GM21737 (cell line): Measurements from ENCODE around the gene DTWD1.
"Not testable (repeated sequence)": the region's sequence is repeated elsewhere in the genome, so short reads cannot be mapped to it uniquely, and the experiment has no call there.

Source experiments
- ATAC-seq: cut with Tn5 transposase; IDR thresholded peaks from one replicate; pipeline ENCODE4 v1.9.1; 2021; ENCODE audit warnings: mild to moderate bottlenecking, moderate library complexity; ENCODE audit not compliant: unreplicated experiment

DTWD1 gene, protein sequence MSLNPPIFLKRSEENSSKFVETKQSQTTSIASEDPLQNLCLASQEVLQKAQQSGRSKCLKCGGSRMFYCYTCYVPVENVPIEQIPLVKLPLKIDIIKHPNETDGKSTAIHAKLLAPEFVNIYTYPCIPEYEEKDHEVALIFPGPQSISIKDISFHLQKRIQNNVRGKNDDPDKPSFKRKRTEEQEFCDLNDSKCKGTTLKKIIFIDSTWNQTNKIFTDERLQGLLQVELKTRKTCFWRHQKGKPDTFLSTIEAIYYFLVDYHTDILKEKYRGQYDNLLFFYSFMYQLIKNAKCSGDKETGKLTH

DNA sequence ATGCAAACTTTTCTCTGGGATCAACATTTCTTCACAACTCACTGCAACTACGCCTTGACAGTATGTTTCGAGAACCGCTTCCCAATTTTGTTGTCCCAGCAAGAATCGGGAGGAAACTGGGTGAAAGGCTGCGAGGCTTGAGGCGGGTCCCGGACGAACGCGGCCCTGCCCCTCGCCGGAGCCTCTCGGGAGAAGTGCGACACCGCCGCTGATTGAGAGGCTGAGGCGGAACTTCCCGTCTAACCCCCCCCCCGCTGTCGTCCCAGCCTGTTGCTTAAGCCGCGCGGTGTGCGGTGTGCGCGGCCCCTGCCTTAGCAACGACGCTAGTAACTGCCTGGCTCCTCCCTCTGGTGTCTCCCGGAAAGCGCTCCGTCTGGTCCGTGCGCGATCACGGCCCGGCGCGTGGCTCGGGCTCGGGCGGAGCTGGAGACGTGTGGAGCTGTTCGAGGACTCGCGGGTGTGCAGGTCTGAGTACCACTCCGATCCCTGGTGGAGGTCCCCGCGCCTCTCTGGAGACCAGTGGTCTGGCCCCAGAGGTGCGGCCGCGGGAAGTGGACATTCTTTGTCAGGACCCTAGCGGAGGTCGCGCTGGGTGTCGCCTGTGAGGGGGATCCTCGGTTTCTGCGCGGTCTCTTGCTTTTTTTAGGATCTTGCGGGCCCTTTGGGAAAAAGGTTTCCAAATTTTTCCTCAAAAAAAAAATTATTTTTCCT is at the start of gene DTWD1, which contains the start of gene FAM227B:
Gene DTWD1, plus strand, starts transcription at position 391 of the 711 bp plus-strand sequence. CDS start 4,120 bp downstream, outside the sequence.
Gene FAM227B, minus strand, starts transcription at position 161 of the 711 bp plus-strand sequence. CDS start 5,647 bp downstream, outside the sequence.
- peak; percentile 96 for ATAC-seq

DNA sequence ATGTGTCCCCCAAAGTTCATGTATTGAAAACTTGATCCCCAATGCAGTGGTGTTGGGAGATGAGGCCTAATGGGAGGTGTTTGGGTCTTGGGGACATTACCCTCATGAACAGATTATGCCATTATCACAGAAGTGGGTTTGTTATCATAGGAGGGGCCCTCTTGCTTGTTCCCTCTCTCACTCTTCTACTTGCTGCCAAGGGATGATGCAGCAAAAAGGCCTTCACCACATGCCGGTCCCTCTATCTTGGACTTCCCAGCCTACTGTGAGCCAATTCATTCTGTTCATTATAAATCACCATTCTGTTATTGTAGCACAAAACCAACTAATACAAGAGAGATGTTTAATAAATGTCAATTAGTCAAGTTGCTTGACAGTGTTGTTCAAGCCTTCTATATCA is 47.4 kb upstream of the DTWD1 start:
- no peak for ATAC-seq

DNA sequence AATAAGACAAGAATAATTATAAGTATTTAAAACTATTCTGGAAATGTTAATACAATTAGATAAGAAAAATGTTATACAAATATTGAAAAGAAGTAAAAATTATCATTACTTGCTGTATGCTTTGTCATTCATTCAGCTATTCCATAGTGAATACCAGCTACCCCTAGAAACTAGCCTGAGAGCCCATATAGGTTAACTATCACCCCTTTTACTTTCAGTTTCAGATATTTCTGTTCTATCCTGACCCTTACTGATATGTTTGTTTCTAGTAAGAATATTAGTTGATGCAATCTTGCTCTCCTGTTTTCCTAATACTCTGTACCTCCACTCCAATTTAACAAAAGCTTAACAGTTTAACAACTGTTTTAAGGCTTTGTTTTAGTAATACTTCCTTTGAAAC is 31.8 kb upstream of the DTWD1 start:
- ATAC-seq, result no peak

DNA sequence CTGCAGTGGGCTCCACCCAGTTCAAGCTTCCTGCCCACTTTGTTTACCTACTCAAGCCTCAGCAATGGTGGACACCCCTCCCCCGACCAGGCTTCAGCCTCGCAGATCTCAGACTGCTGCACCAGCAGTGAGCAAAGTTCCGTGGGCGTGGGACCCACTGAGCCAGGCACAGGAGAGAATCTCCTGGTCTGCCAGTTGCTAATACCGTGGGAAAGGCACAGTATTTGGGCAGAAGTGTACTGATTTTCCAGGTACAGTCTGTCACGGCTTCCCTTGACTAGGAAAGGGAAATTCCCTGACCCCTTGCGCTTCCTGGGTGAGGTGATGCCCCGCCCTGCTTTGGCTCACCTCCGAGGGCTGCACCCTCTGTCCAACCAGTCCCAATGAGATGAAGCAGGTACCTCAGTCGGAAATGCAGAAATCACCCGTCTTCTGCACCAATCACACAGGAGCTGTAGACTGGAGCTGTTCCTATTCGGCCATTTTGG is 28.0 kb upstream of the DTWD1 start:
- not testable (repeated sequence) for ATAC-seq

DNA sequence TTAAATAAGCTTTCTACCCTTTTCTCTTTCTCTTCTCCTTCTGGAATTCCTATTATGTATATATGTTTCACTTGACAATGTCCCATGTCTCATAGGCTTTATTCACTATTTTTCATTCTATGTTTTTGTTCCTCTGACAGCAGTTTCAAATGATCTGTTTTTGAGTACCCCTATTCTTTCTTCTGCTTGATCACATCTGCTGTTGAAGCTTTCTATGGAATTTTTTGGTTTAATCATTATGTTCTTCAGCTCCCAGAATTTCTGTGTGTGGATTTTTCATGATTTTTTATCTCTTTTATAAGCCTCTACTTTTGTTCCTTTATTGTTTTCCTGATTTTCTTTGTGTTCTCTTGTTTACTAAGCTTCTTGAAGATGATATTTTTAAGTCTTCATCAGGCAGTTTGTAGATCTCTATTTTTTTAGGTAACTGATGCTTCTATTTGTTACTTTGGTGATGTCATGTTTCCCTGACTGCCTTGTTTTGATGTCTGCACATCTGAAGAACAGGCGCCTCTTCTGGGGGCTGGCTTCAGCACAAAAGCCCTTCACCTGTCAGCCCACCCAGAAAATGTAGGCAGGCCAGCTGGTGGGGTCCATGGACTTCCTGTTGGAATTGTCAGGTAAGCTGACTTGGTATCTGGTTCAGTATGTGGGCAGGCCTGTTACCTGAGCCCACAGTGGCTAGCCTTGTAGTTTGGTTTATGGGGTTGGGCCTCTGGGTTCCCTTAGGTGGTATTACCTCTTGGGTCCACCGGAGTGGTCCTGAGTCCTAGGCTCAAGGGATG is 16.0 kb upstream of the DTWD1 start:
- ATAC-seq, result no peak

DNA sequence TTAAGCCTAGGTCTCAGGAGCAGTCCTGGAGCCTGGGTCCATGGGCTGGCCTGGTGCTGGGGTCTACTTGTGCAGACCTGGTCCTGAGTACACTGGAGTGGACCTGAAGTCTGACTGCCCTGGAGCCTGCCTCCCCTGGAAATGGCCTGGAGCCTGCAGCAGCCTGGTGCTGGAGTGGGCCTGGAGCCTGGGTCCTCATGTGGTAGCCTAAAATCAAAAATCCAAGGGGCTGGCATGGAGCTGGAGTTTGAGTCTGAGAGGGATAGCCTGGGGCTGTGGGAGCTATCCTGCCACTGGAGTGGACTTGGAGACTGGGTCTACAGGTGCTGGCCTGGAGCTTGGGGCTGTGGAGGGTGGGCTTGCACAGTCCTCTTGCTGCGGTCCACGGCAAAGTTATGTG is 15.3 kb upstream of the DTWD1 start:
- ATAC-seq, result no peak

DNA sequence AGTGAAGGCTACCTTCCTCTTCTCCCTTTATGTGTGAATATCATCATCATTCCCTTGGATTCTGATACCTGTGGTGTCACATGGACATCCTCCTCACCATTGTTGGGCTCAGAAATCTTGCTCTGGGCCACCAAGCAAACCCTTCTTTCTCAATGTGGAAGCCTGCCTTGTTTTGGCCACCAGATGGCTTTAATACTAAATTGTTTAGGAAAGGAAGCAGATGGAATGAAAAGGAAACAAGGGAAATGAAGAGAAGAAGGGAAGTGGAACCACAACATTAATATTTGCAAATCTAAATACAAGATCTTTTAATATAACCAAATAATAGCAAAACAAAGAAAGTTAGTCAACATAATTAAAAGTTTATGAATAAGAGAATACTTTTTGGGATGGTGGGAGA is 14.3 kb upstream of the DTWD1 start:
- no peak for ATAC-seq

DNA sequence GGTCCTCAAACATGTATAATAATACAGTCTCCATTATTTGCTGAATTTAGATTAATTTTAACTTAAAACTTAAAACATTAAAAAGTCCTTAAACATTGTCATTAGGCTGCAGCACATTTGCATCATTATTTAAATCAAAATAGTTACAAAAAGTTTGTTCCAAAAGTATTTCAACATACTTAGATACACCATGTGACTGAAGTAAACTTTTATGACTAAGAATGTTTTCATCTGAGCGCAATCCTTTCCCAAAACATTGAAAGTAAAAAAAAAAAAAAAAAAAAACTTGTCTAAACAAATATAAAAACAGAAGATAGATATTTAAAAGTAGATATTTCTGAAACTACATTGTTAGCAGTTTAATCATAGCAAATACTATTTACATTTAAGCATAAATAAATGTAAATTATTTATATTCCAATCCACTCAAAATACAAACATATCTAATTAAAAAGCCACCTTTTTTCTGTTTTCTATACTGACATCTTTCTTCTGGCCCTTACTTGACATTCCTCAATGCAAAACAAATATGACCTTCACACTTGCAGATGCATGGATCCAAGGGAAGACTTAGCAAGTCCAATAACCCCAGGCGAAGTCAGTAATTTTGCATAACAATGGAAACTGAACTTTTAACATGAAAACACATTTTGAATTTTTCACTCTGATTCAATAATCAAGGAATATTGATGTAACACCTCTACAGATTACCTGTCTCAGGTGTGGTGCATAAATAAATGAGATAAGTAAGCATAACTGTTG is 10.5 kb upstream of the DTWD1 start:
- ATAC-seq, result no peak

DNA sequence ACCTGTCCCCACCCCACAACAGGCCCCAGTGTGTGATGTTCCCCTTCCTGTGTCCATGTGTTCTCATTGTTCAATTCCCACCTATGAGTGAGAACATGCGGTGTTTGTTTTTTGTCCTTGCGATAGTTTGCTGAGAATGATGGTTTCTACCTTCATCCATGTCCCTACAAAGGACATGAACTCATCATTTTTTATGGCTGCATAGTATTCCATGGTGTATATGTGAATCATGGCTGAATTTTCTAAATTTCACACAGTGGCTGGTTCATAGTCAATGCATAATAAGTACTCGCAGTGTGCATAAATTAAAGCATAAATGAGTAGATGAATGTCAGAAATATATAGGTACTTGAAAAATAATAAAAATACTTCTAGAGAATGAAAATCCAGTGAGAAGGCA is 8.6 kb upstream of the DTWD1 start:
- ATAC-seq, result not testable (repeated sequence)

DNA sequence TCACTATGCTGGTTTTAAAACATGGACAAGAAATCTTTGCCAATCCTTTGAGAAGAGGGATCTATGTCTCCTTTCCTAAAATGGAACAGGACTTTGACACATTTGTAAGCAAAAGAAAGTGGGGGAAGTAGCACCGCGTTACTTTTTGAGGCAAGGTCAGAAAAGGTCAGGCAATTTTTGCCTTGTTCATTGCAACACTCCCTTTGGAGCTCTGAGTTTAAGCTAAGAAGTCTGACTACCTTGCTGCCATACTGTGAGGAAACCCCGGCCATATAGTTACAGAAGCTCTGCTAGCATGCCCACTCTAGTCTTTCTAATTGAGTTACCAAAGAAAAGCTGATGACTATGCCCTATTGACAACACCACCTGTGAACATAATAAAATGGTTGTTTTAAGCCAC is 1.6 kb upstream of the DTWD1 start:
- ATAC-seq, result no peak

DNA sequence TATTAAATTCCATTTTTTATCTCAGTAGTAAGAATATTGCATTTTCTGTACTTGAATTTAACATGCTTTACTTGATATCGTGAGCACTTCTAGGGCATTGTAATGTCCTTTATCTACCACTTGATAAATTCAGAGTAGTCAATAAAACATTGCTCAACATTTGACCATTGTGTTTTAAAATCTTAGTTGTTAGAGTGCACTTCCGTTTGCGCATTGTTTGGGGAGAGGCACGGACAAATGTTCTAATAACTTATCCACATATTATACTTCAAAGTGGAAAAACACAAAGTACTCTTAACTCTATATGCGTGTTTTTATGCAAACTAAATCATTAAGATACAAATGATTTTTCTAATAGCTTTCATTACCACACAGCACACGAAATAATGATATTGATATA is 649 bp upstream of the DTWD1 start:
- no peak for ATAC-seq

DNA sequence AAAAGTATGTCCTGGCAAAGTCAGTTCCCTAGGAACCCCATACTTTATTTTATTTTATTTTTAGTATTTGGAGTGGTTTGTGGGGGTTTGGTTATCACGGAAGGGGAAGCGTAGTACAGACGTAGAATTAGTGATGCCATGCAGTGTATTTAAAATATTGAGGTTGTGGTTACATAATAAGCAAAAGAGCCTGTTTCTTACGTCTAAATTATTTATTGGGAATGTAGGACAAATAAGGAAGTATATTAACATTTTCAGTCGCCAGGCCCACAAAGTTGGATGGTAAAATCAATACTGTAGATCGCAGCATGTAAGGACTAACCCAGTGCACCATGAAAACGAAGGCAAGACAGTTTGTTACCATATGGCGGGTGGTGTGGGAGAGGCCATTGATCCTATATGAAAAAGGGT is 558 bp downstream of the DTWD1 start:
- no peak for ATAC-seq

DNA sequence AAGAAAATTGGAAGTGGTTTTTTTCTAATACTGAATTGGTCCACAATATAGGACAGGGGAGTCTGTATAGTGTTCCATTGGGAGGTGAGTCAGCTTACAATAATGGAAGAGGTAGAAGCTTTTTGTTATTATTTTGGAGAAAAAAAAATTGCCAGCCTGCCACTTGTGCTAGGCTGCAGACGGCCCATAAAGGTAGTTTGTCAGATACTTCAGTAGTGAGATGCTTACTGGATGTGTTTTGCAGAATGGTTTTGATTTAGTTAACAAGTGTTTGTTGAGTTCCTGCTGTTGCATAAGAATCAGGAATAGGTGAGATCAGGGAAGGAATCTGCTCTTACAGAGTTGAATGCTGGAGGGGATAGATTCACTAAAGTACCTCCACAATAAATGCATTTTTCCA is 1.0 kb downstream of the DTWD1 start:
- no peak for ATAC-seq

DNA sequence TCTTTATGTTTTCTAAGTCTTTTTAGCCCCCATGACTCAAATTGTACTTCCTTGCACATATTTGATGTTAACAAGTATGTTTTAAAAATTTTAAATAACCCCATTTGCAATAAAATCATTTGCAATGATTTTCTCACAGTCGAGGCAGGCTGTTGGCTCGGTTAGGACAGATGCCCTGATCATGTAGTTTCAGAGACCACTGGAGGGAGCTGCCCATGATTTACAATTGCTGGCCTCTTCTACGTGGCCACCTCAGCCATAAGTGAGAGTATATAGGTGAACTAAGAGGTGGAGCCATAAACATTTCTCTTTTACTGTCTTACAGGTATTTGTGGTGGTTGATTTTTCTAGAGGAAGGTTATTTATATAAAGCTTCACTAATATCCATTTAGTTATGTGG is 1.7 kb downstream of the DTWD1 start:
- ATAC-seq, result no peak

DNA sequence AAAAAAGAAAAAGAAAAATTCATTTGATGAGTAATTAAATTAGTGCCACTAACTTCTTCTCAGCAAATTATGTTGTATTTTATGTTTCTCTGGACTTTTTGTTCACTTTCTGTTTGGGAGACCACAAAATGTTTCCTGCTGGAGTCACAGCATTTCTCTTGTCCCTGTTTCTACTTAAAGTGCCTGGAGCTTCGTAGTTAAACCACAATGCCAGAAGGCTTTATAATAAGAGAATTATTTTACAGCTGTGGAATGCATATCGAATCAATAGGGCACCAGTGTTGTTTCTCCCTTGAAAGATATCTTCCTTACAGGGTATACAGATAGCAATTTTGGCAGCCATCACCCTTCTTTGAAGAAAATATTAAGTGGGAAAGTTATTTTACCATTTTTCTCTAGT is 3.2 kb downstream of the DTWD1 start:
- ATAC-seq, result no peak

DNA sequence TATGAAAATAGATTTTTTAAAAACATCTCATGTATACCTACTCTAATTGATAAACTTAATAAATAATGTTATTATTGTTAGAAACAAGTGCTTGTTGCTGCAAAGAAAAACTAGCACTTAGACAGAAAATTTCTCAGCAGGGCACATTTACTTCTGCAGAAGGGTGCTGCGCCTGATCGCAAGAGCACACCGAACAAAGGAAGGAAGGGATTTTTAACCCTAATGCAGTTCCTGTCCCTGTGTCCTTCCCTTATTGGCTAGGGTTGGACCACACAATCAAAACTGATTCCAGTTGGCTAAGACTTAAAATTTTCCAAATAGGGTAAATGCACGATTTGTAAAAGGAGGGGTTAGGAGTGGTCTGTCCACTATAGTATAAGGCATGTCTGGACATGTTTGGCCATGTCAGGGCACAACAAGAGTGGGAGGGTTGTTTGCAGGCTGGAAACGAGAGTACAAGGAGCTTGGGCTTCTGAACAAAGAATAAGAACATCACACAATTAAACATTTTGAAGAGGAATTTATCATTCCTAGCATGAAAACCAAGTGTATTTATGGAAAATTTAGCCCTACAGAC is 4.7 kb downstream of the DTWD1 start:
- ATAC-seq, result no peak

DNA sequence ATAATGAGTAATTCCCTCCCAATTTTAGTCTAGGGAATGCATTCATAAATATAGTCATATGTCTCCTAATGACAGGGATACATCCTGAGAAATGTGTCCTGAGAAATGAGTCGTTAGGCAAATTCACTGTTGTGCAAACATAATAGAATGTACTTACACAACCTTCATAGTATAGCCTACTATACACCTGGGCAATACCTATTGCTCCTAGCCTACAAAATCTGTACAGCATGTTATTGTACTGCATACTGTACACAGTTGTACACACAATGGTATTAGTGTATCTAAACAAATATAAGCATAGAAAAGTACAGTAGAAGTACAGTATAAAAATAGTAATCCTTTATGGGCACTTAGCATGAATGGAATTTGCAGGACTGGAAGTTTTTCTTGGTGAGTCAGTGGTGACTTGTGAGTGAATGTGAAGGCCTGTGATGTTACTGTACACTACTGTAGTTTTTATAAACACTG is 6.6 kb downstream of the DTWD1 start:
- ATAC-seq, result no peak

DNA sequence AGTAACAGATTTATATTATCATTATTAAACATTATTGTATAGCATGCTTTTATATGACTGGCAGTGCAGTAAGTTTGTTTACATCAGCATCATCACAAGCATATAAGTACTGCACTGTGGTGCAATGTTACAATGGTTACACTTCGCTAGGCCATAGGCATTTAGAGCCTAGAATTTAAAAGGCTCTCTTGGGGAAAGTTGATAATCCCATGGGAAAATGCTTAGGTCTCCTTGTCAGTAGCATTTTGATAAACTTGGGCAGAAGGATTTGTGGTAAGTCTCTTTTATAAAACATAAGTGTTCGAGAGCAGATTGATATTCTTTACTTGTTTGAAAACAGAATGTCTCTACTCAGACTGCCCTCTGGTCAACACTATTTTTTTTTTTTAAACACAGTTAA is 7.5 kb downstream of the DTWD1 start:
- ATAC-seq, result no peak

DNA sequence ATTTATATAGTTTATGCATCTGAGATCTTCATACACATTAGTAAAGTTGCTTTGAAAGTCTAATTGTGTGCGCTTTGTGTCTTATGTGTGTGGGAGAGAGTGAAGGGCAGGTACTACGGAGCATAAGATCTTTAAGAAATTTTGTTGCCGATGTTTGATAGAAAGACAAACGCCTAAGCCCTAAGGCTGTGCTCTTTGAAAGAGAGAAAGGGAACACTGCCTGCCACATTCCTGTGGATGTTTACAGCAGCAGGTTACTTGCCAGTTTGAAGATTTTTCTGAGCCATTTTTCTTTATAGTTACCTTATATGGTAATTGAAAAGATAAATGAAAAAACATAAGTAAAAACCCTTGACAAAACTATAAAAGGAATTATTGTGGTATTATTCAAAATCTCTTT is 17.0 kb downstream of the DTWD1 start:
- no peak for ATAC-seq

DNA sequence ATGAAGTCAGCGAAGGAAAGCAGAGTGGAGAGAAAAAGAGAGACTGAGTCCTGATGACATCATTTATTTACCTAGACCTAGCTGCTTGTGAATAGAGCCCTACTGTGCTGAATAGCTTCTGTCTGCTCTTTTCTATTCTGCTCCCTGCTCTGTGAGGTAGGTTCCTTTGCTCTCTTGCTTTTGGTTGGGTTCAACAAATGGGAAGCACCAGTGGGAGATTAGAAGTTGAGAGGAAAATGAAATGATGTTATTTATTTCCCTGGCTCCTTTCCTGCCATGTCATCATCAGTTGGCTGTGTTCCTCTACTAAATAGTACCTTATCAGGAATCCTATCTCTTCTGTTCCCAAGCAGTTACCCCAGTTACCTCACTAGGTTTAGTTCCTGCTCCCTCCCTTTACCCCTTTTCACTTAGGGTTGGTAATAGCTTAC is 23.5 kb downstream of the DTWD1 start:
- no peak for ATAC-seq
